HUES64 (cell line): ENCODE measurements around the gene INHBE.
A peak's percentile ranks its signal among the peaks of the same experiment; 100 is the strongest.

ENCODE experiments used
- H3K27ac ChIP-seq: 2 replicates; pipeline ENCODE4 v1.7.0; 2013; ENCODE audit warnings: low read depth, low read length, inconsistent platforms
- H3K27me3 ChIP-seq: 2 replicates; pipeline ENCODE4 v1.6.1; 2013; ENCODE audit warnings: mild to moderate bottlenecking, low read length; ENCODE audit not compliant: insufficient read depth
- H3K36me3 ChIP-seq: 2 replicates; pipeline ENCODE4 v1.6.1; 2013; ENCODE audit warnings: mild to moderate bottlenecking, low read length; ENCODE audit not compliant: insufficient read depth
- H3K4me1 ChIP-seq: 2 replicates; pipeline ENCODE4 v1.6.1; 2013; ENCODE audit warnings: mild to moderate bottlenecking, low read length, moderate library complexity; ENCODE audit not compliant: insufficient read depth
- H3K4me3 ChIP-seq: 2 replicates; pipeline ENCODE4 v1.5.1; 2013; ENCODE audit warnings: mild to moderate bottlenecking, low read length, moderate library complexity
- H3K9ac ChIP-seq: 2 replicates; pipeline ENCODE4 v1.6.1; 2013; ENCODE audit warnings: mild to moderate bottlenecking, low read depth, low read length
- H3K9me3 ChIP-seq: 2 replicates; pipeline ENCODE4 v1.6.1; 2013; ENCODE audit warnings: low read depth, low read length; ENCODE audit not compliant: insufficient read depth
- WGBS: fragments of 150-250, 120-280 bp; methylation state at CpG from one replicate; pipeline ENCODE4 v1.1.7; 2013; ENCODE audit warnings: missing lambda C conversion rate; 5-methylcytosine and 5-hydroxymethylcytosine counted together

The INHBE gene

GRCh38 chr12:57477710-57478681 is 22.9 kb downstream of the INHBE start:
- no peak overlapping the region for H3K4me3 ChIP-seq
- H3K4me1 ChIP-seq, result peaks cover 5% of the 10 kb centered on the region
- no peaks in the 10 kb centered on the region for H3K9me3 ChIP-seq
- H3K27me3 ChIP-seq, result peaks cover 56% of the 10 kb centered on the region
- no peak overlapping the region for H3K27ac ChIP-seq
- whole genome bisulfite sequencing, result 80% methylated on average over 11 of the region's 12 CpGs
- H3K36me3 ChIP-seq, result no peaks in the 10 kb centered on the region
- H3K9ac ChIP-seq, result no peak overlapping the region

GRCh38 chr12:57479043-57479375 is 23.9 kb downstream of the INHBE start:
- Histone ChIP-seq H3K27ac (no peak overlapping the region), H3K9me3 (no peaks in the 10 kb centered on the region), H3K36me3 (no peaks in the 10 kb centered on the region), H3K4me1 (peaks cover 5% of the 10 kb centered on the region), H3K4me3 (no peak overlapping the region), H3K27me3 (peaks cover 48% of the 10 kb centered on the region), H3K9ac (no peak overlapping the region)
- 94% methylated on average over 10 of the region's 10 CpGs for WGBS

DNA sequence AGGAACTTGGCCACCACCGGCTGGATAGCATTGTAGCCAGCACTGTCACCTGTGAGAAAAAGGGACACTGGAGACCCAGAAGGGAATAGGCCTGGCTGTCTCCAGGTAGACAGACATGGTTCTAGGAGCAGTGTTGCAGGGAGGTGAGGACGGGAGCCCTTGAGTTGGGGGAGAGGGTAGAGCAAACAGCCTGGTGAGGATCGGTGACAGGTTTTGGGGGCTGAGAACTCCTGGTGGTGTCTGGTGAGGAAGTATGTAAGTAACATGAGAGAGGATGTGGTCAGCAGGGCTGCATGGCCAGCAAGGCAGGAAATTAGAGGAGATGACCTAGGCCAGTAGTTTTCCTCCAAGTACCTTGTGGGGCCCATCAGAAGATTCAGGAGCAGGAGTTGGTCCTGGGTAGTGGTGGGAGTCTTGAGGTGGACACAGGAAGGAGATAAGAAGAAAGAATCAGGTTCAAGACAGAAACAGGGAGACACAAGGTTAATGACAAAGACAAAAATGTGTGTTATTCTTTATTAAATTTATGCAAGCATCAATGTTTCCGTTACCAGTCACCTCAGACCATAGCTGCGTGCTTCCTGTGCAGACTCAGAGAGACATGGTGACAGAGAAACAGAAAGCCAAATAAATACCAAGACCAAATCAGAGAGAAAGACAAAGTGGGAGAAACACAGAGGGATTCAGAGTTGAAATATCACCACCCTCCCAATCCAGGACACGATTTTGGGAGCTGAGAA is 24.4 kb downstream of the INHBE start, which contains the start of gene ARHGAP9:
Gene ARHGAP9, minus strand, starts transcription at position 491 of the 740 bp plus-strand sequence. Its CDS starts 460 bp downstream, at position 31.
- Histone ChIP-seq H3K27me3 (peaks cover 43% of the 10 kb centered on the region), H3K36me3 (no peaks in the 10 kb centered on the region), H3K9ac (no peak within 1 kb of the TSS), H3K4me3 (no peak within 1 kb of the TSS), H3K27ac (no peak within 1 kb of the TSS), H3K4me1 (peaks cover 5% of the 10 kb centered on the region), H3K9me3 (no peaks in the 10 kb centered on the region)
- WGBS, result 92% methylated on average over 6 of the region's 6 CpGs

DNA sequence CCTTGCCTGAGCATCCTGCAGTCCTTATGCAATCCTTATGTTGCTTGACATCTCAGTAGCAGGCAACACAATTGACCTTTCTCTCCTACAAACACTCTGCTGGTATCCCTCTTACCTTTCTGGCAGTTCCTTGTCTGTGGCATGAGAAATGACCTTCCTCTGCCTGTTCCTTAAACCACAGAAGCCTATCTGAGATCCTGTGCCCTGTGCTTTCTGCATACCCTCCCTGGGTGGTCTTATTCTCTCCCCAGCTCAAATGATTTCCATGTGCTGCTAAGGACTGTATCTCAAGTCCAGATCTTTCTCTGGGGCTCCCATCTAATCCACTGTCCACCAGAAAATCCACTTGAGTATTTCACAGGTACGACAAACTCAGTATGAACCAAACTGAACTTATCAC is 26.6 kb downstream of the INHBE start:
- 100% methylated on average over 1 of the region's 1 CpG for WGBS
- Histone ChIP-seq H3K27ac (no peak overlapping the region), H3K9me3 (no peaks in the 10 kb centered on the region), H3K4me1 (no peaks in the 10 kb centered on the region; the same call in 1 of the 2 replicates), H3K9ac (no peak overlapping the region), H3K36me3 (no peaks in the 10 kb centered on the region), H3K27me3 (peaks cover 22% of the 10 kb centered on the region), H3K4me3 (no peak overlapping the region)

GRCh38 chr12:57483466-57483865 is 28.4 kb downstream of the INHBE start:
- H3K36me3 ChIP-seq, result no peaks in the 10 kb centered on the region
- no peaks in the 10 kb centered on the region for H3K4me1 ChIP-seq
- H3K27me3 ChIP-seq, result peaks cover 9% of the 10 kb centered on the region; the same call in 1 of the 2 replicates
- no peak overlapping the region for H3K27ac ChIP-seq
- no peaks in the 10 kb centered on the region for H3K9me3 ChIP-seq
- no peak overlapping the region for H3K4me3 ChIP-seq
- 73% methylated on average over 5 of the region's 5 CpGs for WGBS
- no peak overlapping the region for H3K9ac ChIP-seq

GRCh38 chr12:57485695-57486094 is 30.6 kb downstream of the INHBE start:
- Histone ChIP-seq H3K4me1 (peaks cover 6% of the 10 kb centered on the region; the same call in 1 of the 2 replicates), H3K4me3 (no peak overlapping the region), H3K9ac (no peak overlapping the region), H3K9me3 (no peaks in the 10 kb centered on the region), H3K36me3 (peaks cover 19% of the 10 kb centered on the region), H3K27ac (no peak overlapping the region), H3K27me3 (no peaks in the 10 kb centered on the region; the same call in 1 of the 2 replicates)

- WGBS, result 93% methylated on average over 27 of the region's 27 CpGs
- Histone ChIP-seq H3K9me3 (no peaks in the 10 kb centered on the region), H3K27ac (no peak overlapping the region), H3K4me1 (peaks cover 6% of the 10 kb centered on the region; the same call in 1 of the 2 replicates), H3K36me3 (peaks cover 32% of the 10 kb centered on the region), H3K9ac (no peak overlapping the region), H3K4me3 (0 out of 2 replicates have a peak overlapping the region, but pooled peaks have one; percentile 95), H3K27me3 (no peaks in the 10 kb centered on the region)
Measured at GRCh38 chr12:57487055-57487596, 32.0 kb downstream of the INHBE start.

DNA sequence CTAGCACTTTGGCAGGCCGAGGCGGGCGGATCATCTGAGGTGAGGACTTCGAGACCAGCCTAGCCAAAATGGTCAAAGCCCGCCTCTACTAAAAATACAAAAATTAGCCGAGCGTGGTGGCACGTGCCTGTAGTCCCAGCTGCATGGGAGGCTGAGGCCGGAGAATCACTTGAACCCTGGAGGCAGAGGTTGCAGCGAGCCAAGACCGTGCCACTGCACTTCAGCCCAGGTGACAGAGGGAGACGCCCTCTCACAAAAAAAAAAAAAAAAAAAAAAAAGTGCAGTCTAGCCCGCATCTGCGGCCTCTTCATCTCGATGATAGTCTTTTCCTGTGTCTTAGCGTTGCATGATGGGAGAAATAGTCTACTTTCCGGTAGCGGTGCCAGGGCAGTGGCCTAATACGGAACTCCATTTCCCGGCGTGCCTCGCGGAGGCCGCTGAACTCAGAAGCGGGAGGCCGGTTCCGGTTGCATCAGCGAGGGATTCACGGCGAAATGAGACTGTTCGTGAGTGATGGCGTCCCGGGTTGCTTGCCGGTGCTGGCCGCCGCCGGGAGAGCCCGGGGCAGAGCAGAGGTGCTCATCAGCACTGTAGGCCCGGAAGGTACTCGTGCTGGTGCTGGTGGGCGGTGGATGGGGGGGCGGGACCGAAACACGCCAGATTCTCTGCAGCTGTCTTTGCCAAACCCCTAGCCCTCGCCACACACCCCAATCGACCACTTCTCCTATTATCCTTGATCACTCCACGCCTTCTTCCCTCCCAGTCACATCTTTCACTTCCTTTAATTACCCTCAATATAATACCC is 32.7 kb downstream of the INHBE start, which contains the start of gene MARS1:
Gene MARS1, plus strand, starts transcription at position 472 of the 805 bp plus-strand sequence. Its CDS starts 23 bp downstream, at position 495.
- peaks cover 6% of the 10 kb centered on the region; the same call in 1 of the 2 replicates for H3K4me1 ChIP-seq
- H3K27me3 ChIP-seq, result no peaks in the 10 kb centered on the region
- peak within 1 kb of the TSS; percentile 91 for H3K27ac ChIP-seq
- peak within 1 kb of the TSS; percentile 95 for H3K4me3 ChIP-seq
- WGBS, result 15% methylated on average over 47 of the region's 47 CpGs
- H3K9me3 ChIP-seq, result peaks cover 2% of the 10 kb centered on the region; the same call in 1 of the 2 replicates
- peaks cover 39% of the 10 kb centered on the region for H3K36me3 ChIP-seq
- peak within 1 kb of the TSS; percentile 98 for H3K9ac ChIP-seq

DNA sequence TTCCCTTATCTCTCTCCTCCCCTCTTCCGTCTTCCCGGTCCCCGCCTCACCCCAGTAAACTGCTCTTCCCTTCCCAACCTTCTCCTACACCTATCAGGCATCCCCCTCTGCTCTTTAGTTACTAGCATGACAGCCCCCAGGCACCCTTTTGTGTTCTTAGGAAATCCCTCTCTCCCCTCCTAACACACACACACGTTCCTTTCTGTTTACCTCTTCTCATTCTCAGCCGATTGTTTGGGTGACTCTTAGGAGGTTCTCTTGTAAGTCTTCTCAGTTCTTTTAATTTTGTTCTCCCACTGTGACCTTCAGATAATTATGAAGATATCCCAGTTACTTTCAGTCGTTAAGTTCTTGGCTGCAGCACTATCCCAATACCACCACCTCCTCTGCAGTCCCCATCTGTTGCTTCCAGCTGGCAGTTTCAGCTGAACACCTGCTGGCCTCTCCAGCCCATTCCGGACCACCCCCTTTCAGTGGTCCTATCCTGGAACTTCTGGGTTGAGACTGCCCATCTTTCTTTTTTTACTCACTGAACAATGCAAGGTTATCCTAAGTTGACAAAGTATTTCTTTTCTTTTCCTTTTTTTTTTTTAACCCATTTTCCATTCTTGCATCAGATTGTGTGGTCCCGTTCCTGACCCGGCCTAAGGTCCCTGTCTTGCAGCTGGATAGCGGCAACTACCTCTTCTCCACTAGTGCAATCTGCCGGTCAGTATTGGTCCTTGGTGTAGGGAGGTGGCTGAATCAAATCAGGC is 33.5 kb downstream of the INHBE start:
- peaks cover 5% of the 10 kb centered on the region; the same call in 1 of the 2 replicates for H3K9me3 ChIP-seq
- H3K4me1 ChIP-seq, result peaks cover 6% of the 10 kb centered on the region; the same call in 1 of the 2 replicates
- H3K4me3 ChIP-seq, result peak overlapping the region; percentile 95
- peaks cover 42% of the 10 kb centered on the region for H3K36me3 ChIP-seq
- H3K9ac ChIP-seq, result peak overlapping the region; percentile 98
- H3K27ac ChIP-seq, result peak overlapping the region; percentile 91
- no peaks in the 10 kb centered on the region for H3K27me3 ChIP-seq
- WGBS, result 30% methylated on average over 11 of the region's 11 CpGs
